DMS153 treated with DMSO at 0.1 percent for 48 hours (cell line): ENCODE results near the gene ZBED6.
"Not testable (repeated sequence)": the region's sequence is repeated elsewhere in the genome, so short reads cannot be mapped to it uniquely, and the experiment has no call there.

ENCODE experiments used
- DNase-seq: peaks from one replicate; lab custom pipeline; 2025; ENCODE audit not compliant: unreplicated experiment; lab: John Stamatoyannopoulos, UW

Gene ZBED6

DNA sequence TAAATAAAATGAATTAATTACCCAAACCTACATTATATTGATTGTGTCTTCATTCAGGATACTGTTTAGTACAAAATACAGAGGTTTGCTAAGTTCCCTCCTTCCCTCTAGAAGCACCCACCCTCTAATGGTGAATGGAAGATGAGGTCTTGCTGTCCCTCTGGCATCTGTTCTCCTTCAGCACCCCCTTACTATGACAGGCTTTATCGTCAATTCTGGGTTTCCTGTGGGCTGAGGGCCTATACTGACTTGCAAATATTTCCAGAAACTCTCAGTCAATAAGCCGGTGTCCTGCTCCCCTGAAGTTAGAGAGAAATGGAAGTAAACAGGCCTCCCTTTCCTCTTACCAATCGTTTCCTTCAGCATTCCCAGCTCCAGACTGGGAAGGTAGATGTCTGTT, 17.3 kb upstream of the ZBED6 start:
- no peak for DNase-seq

DNA sequence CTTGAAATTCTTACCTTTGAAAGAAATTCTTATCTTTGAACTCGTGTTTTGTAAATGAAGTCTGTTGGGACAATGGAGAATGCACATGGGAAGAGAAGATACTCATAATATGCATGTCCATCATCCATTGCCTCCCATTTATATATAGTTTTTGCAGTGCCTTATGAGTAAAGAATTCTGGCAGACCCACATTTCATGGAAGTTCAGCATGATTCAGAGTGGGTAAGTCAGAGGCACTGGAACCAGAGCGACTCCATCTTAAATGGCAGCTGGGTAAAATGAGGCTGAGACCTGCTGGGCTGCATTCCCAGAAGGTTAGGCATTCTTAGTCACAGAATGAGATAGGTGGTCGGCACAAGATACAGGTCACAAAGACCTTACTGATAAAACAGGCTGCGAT, 16.6 kb upstream of the ZBED6 start:
- DNase-seq: no peak

DNA sequence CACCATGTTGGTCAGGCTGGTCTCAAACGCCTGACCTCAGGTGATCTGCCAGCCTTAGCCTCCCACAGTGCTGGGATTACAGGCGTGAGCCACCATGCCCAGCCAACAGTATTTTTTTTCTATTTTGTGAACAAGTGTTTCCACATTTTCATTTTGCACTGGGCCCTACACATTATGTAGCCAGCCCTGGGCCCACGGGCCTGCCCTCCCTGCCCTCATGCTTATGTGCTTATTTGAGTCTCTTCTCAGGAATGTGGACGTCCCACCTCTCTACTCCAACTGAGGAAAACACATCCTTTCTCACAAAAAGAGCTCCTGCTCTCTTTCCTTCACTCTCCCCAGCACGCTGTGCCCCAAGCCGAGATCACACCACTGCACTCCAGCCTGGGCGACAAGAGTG, 13.5 kb upstream of the ZBED6 start:
- DNase-seq: no peak

DNA sequence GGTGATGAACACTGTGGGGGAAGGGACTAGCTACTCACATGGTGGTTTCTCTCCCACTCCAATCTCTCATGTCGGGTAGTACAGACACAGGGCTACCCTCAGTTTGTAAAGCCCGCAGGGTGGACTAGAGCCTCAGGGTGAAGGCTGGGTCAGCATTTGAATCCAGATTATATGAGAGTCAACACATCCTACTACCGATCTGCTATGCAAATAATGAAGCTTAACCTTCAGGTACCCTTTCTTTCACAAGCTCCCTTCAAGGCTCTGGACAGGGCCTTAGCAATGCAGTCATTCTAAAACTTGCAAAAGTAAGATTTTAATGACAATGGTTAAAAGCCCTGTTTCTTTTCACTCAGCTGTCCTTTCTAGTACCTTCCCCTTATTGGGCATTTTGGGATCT, 5.5 kb upstream of the ZBED6 start:
- no peak for DNase-seq

DNA sequence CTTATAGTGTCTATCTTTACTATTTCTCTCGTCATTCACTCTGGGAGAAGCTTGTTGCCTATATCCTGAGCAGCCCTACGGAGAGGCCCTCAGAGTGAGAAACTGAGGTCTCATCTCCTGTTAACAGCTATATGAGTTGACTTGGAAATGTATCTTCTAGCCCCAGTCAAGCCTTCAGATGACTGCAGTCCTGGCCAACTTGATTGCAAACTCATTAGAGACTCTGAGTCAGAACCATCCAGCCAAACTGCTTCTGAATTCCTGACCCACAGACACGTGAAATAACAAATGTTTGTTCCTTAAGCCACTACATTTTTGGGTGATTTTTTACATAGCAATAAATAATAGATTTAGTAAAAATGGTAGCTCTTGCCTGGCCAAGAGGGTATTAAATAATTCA, 3.9 kb upstream of the ZBED6 start:
- DNase-seq: no peak

DNA sequence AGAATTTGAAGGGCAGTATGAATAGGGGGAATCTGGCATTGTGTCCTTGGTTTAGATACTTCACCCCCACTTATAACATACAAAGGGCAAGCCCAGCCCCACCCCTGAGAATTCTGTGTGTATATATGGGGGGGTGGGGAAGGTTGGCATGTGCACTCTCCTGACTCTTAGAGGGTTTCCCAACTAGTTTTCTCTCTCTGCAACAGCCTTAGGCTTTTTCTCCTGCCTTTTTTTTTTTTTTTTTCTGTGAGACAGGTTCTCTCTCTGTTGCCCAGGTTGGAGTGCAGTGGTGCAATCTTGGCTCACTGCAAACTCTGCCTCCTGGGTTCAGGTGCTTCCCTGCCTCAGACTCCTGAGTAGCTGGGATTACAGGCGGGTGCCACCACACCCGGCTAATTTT, 2.9 kb upstream of the ZBED6 start:
- DNase-seq: no peak

DNA sequence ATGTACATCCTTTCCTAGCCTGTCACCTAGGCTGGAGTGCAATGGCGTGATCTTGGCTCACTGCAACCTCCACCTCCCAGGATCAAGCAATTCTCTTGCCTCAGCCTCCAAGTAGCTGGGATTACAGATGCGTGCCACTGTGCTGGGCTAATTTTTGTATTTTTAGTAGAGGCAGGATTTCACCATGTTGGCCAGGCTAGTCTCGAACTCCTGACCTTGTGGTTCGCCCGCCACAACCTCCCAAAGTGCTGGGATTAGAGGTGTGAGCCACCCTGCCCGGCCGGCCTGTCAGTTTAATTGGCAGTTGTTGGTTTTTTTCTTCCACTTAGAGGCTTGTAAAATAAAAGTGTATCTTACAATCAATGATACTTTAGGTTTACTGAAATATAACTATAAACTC, 1.9 kb upstream of the ZBED6 start:
- DNase-seq: not testable (repeated sequence)

DNA sequence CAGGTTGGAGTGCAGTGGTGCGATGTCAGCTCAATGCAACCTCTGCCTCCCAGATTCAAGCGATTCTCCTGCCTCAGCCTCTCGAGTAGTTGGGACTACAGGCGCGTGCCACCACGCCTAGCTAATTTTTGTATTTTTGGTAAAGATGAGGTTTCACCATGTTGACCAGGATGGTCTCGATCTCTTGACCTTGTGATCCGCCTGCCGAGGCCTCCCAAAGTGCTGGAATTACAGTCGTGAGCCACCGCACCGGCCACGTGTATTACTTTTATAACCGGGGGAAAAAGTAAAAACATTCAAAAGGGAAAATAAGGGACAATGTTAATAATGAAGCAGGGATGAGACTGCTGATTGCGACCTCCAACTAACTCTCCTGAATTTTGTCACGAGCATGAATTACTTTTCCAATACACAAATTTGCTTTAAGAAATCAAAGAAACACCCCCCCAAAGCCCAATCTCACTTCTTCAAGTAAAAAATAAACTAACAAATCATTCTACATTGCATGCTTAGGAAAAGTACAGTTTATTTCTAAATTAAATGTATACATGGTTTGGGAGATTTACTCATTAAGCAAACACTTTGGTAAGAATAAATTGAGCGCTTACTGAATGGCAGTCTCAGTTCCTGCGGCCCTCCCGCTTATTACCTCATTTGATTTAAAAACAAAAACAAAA, 521 bp upstream of the ZBED6 start:
- DNase-seq: no peak

DNA sequence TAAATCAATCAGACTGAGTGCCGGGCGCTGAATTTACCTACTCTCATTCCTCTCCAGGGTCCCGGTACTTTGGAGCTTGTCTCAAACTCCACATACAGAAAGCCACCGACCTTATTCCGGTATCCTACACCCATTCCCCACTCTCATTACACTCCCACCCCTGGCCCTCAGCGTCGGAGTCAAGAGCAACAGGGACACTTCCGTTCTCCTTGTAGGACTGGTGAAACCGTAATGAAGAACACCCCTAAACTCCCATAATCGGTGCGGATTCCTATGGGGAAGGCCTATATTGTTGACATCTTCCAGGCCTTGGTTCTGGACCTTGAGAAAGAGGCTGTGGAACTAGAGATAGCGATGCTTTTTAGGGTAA, 798 bp downstream of the ZBED6 start:
- no peak for DNase-seq

DNA sequence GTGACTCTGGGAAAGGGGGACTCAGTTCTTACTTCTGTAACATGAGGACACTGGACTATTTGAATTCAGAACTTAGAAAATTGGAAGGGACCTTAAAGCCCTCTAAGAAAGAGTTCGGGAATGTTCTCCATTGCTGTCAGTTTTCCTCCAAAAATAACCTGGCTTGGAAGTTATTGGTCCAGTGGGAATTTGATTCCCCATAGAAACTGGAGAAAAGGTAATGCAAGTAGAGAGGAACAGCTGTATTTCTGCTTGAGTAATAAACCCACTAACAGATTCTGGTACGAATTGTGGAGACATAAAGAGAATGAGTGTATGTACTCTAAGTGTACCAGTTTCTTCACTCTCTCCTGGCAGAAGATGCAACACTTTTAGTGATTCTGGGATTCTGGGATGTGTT, 1.8 kb downstream of the ZBED6 start:
- no peak for DNase-seq

DNA sequence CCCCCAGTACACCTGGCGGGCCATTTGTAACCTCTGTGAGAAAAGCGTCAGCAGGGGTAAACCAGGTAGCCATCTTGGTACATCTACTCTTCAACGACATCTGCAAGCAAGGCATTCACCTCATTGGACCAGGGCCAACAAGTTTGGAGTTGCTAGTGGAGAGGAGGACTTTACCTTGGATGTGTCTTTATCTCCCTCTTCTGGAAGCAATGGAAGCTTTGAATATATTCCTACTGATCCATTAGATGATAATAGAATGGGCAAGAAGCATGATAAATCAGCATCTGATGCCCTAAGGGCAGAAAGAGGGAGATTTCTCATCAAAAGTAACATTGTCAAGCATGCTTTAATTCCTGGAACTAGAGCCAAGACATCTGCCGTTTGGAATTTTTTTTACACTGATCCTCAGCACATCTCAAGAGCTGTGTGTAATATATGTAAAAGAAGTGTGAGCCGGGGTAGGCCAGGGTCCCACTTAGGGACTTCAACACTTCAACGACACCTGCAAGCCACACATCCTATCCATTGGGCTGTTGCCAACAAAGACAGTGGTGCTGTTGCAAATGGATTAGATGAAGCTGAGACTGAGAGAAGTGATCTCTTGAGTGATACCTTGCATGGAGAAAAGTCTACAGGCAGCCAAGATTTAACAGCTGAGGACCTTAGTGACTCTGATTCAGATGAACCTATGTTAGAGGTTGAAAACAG, 2.7 kb downstream of the ZBED6 start:
- no peak for DNase-seq

DNA sequence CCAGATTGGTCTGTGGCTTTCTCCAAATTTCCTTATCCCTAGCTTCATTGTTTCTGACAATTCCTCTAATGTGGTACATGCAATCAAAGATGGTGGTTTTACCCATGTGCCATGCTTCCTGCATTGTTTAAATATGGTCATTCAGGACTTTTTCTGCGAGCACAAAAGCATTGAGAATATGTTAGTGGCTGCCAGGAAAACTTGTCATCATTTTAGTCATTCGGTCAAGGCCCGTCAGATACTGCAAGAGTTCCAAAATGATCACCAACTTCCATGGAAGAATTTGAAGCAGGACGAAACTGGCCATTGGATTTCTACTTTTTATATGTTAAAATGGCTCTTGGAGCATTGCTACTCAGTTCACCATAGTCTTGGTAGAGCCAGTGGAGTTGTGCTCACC, 3.7 kb downstream of the ZBED6 start:
- no peak for DNase-seq

DNA sequence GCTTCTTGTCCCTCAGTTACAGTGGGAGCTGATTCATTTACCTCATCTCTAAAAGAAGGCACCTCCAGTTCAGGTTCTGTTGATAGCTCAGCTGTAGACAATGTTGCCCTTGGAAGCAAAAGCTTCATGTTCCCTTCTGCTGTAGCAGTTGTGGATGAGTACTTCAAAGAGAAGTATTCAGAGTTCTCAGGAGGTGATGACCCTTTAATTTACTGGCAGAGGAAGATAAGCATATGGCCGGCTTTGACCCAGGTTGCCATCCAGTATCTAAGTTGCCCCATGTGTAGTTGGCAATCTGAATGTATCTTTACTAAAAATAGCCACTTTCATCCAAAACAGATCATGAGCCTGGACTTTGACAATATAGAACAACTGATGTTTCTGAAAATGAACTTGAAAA, 4.5 kb downstream of the ZBED6 start:
- no peak for DNase-seq

DNA sequence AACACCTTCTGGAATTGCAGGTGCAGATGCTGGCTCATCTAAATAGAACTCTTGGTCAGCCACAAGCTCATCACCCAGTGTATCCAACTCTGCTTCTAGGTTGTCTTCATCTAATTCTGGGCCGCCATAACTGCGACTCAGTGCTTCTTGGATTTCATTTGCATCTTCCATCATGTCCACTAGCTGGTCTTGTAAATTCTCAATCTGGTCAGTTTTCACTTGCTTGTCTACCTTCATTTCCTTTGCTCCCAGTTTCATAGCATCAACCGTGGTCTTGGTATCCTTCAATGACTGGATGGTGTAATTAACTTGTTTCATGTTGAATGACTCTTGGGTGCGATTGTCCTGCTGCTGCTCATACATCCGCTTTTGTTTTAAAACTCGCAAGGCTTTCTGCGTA, 10.3 kb downstream of the ZBED6 start:
- no peak for DNase-seq

DNA sequence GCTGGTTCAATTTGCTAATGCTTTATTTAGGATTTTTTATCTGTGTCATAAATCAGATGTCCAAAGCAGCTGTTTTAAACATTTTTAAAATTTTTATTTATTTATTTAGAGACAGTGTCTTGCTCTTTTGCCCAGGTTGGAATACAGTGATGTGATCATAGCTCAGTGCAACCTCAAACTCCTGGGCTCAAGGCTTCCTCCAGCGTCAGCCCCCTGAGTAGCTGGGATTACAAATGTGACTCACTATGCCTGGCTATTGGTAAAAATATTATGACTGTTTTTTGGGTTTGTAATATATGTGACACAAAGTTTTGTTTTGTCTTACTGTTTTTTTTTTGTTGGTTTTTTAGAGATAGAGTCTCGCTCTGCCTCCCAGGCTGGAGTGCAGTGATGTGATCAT, 11.8 kb downstream of the ZBED6 start:
- DNase-seq: no peak

DNA sequence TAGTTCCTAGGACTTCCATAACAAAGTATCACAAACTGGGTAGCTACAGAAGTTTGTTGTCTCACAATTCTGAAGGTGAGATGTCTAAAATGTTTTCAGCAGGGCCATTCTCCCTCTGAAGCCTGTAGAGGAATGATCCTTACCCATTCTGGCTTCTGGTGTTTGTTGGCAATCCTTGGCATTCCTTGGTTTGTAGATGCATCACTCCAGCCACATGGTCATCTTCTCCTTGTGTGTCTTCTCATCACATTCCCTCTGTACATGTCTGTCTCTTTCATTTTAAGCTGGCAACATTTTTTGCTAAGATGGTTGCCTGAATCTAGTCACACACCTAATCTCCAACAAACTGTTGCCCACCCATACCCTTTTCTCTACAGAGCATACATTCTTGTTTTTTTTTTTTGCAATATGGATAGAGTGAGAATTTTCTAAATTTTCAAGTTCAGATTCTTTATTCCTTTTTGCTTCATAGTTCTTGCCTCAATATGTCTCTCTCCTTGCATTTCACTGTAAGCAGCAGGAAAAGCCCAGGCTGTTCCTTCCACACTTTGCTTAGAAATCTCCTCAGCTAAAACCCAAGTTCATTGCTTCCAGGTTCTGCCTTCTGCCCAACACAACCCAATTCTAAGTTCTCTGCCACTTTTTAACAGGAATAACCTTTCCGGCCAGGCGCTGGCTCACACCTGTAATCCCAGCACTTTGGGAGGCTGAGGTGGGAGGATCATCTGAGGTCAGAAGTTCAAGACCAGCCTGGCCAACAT, 18.3 kb downstream of the ZBED6 start:
- DNase-seq: no peak

DNA sequence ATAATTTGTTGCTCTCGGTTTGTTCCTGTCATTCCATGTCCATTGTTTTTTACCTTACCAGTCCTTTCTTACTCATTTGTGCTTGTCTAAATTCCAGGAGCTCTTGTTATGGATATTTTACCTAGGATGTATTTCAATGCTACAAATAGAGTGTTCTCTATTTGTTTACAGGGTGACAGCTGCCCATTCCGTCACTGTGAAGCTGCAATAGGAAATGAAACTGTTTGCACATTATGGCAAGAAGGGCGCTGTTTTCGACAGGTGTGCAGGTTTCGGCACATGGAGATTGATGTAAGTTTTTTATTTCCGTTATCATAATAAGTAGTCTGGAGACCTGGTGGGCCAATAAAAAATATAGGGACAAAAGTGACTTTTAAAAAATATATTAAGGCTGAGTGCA, 23.0 kb downstream of the ZBED6 start:
- DNase-seq: no peak

DNA sequence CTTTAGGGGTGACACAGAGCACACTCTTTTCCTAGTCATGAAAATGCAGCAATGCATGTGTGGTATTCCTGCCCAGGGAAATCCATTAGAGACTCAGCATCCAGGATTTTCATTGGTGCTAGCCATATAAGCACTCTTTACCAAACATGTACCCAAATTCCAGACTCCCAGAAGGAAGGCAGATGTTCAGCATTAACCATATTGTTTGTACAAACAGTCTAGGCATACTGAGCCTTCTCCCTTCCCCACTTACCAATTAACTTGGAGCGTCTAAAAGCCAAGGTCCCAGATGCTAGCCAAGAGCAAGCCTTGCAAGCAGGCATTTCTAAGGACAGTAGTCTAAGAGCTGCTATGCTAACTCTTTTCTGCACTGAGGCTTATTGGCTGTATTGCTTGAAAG, 27.9 kb downstream of the ZBED6 start:
- DNase-seq: no peak

DNA sequence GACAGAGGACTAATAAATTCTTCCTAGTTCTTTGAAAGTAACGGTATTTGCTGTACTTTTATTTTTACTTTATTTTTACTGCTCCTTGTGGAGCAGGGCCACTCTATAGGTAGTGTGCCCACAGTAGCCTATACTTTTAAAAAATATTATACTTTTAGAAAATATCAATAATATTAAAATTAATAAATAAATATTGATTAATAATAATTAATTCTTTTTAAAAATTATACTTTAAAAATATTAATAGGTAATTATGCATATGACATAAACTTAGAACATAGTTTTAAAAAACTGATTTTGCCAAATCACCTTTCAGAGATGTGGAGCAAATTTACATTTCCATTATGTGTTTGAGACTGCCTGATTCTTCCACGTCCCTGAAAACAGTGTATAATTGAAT, 30.8 kb downstream of the ZBED6 start:
- no peak for DNase-seq

DNA sequence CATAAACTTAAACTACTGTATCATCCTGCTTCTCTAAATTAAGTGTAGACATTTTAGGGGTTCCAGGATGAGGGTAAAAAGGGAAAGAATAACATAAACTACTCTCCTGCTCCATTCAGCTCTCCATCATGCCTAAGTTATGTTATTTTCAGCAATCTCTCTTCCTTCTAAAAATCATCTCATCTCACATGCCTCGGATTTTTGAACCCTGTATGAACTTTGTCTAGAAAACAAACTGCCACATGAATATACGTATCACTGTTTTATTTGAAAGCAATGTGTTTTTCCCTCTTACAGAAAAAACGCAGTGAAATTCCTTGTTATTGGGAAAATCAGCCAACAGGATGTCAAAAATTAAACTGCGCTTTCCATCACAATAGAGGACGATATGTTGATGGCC, 32.6 kb downstream of the ZBED6 start:
- DNase-seq: no peak

DNA sequence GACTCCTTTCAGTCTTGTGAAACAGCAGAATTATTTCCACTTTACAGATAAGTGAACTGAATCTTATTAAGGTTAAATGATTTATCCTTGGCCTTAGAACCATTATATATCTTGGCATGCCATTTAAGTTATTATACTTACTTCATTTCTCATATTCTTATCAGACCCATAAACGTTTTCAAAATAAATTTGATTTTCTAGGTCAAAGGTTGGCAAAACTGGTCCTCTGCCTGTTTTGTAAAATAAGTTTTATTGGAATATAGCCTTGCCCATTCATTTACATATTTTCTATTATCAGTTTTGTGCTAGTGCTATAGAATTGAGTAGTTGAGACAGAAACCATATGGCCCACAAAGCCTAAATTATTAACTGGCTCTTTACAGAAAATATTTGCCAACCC, 33.1 kb downstream of the ZBED6 start:
- no peak for DNase-seq

DNA sequence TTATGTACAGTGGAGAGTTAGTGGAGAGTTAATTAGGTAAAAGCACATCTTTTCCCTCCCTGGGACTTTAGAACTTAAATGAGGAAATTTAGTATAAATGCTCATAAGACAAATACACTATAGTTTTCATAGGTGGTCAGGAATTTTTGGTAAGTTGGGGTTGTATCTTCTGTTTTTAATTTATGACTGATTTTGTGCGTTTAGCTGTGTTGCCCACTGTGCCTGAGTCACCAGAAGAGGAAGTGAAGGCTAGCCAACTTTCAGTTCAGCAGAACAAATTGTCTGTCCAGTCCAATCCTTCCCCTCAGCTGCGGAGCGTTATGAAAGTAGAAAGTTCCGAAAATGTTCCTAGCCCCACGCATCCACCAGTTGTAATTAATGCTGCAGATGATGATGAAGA, 33.8 kb downstream of the ZBED6 start:
- DNase-seq: not testable (repeated sequence)
